HG02623 (cell line): ENCODE results near the gene SPATA17.
A peak's percentile ranks its signal among the peaks of the same experiment; 100 is the strongest.
"Not testable (repeated sequence)": the region's sequence is repeated elsewhere in the genome, so short reads cannot be mapped to it uniquely, and the experiment has no call there.

Source experiments
- ATAC-seq: cut with Tn5 transposase; IDR thresholded peaks from one replicate; pipeline ENCODE4 v1.9.1; 2021; ENCODE audit warnings: moderate library complexity; ENCODE audit not compliant: unreplicated experiment

Gene SPATA17

GRCh38 chr1:217674028-217674729 lies 43.0 kb downstream of the SPATA17 start:
- ATAC-seq, result no peak

- no peak for ATAC-seq
Measured at GRCh38 chr1:217681806-217682205, 50.7 kb downstream of the SPATA17 start.

GRCh38 chr1:217687511-217687910 lies 56.4 kb downstream of the SPATA17 start:
- no peak for ATAC-seq

- ATAC-seq, result not testable (repeated sequence)
Measured at GRCh38 chr1:217696140-217696539, 65.0 kb downstream of the SPATA17 start.

- no peak for ATAC-seq
Measured at GRCh38 chr1:217703326-217703725, 72.2 kb downstream of the SPATA17 start.

- ATAC-seq, result no peak
Measured at GRCh38 chr1:217712925-217713597, 81.9 kb downstream of the SPATA17 start.

GRCh38 chr1:217715681-217716080 lies 84.5 kb downstream of the SPATA17 start:
- no peak for ATAC-seq

- ATAC-seq, result no peak
Measured at GRCh38 chr1:217717959-217718358, 86.8 kb downstream of the SPATA17 start.

GRCh38 chr1:217718873-217719272 lies 87.7 kb downstream of the SPATA17 start:
- peak; percentile 52 for ATAC-seq

GRCh38 chr1:217721692-217722091 lies 90.5 kb downstream of the SPATA17 start:
- ATAC-seq, result no peak

GRCh38 chr1:217734973-217735372 lies 103.8 kb downstream of the SPATA17 start:
- ATAC-seq, result no peak

- no peak for ATAC-seq
Measured at GRCh38 chr1:217747156-217747769, 116.1 kb downstream of the SPATA17 start.

GRCh38 chr1:217769768-217770167 lies 138.6 kb downstream of the SPATA17 start:
- no peak for ATAC-seq

GRCh38 chr1:217770918-217771317 lies 139.8 kb downstream of the SPATA17 start:
- no peak for ATAC-seq

GRCh38 chr1:217776693-217777092 lies 145.5 kb downstream of the SPATA17 start:
- no peak for ATAC-seq

- no peak for ATAC-seq
Measured at GRCh38 chr1:217781056-217781455, 149.9 kb downstream of the SPATA17 start.

GRCh38 chr1:217791091-217791490 lies 159.9 kb downstream of the SPATA17 start:
- ATAC-seq, result no peak

- ATAC-seq, result no peak
Measured at GRCh38 chr1:217805792-217806191, 174.6 kb downstream of the SPATA17 start.

- no peak for ATAC-seq
Measured at GRCh38 chr1:217812175-217812574, 181.0 kb downstream of the SPATA17 start.

GRCh38 chr1:217813031-217813430 lies 181.9 kb downstream of the SPATA17 start:
- ATAC-seq, result no peak

- ATAC-seq, result no peak
Measured at GRCh38 chr1:217837691-217838090, 206.5 kb downstream of the SPATA17 start.

- no peak for ATAC-seq
Measured at GRCh38 chr1:217839161-217839560, 208.0 kb downstream of the SPATA17 start.
